Fibroblast of skin of right biceps (primary cell): Measurements from ENCODE around the gene CHN2.
"Not testable (repeated sequence)": the region's sequence is repeated elsewhere in the genome, so short reads cannot be mapped to it uniquely, and the experiment has no call there.

ENCODE experiments used
- DNase-seq: peaks from one replicate; pipeline ENCODE4 v3.0.0-alpha.2; 2013

The CHN2 gene

GRCh38 chr7:29190349-29191045, 4.1 kb upstream of the CHN2 start:
- DNase-seq: no peak

GRCh38 chr7:29192323-29192722, 2.3 kb upstream of the CHN2 start:
- no peak for DNase-seq

DNA sequence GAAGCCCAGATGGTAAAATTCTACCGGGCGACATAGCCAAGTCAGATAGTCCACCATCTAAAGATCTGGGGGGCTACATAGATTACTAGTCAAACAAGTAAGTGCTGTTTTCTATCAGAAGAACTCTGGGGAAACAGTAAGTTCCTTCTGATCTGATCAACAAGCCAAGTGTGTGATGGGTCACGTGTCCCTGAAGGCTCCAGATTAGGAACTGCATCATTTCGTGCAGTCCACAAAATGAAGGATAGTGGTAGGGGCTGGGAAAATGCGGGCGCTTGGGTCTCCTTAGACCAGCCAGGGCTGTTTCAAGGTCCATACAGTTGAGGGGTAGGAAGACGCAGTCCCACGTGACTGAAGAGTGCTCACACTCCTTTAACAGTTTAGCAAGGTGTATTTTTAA, 1.8 kb upstream of the CHN2 start:
- DNase-seq: no peak

GRCh38 chr7:29193316-29194205, 1.0 kb upstream of the CHN2 start:
- DNase-seq: no peak

- DNase-seq: no peak
These were observed 375 bp upstream of the CHN2 start for GRCh38 chr7:29194206-29194593.

- DNase-seq: no peak
These were observed 1.6 kb downstream of the CHN2 start for GRCh38 chr7:29196191-29196590.

GRCh38 chr7:29196971-29197595, 2.5 kb downstream of the CHN2 start:
- no peak for DNase-seq

DNA sequence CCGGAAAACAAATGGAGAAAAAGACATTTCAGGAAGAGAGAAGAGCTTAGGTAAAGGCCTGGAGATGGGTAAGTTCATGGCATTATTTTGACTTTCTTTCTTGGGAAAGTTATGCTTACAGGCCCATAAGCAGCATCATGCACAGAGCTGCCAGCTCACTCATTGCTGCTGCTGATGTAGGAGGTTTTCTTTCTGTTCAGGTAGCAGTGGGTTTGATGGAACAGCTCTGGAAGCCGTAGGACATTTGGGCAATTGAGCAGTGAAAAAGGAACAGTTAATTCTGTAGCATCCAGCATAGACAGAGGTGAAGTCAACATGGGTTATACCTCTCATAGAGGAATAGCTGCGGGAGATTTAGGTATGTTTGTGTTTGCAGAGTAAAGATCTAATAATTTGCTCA, 3.3 kb downstream of the CHN2 start:
- no peak for DNase-seq

DNA sequence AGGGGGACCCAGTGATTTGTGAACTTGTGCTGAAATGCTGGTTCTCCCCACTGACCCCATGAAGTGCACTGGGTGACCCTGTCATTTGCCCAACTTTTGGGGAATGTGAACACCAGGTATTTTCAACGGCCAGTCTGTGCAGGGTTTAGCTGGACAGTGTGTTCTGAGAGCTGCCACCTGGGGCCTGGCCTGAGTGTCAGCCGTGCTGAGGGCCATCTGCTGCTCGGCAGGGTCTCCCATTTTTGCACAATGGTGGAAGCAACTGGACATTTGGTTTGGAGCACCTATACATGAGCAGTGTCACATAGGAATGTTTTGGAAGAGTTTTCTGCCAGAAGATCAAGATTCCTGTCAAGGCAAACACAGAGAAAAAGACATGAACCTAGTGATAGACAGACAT, 5.2 kb downstream of the CHN2 start:
- no peak for DNase-seq

GRCh38 chr7:29202651-29203069, 8.1 kb downstream of the CHN2 start:
- no peak for DNase-seq

- DNase-seq: no peak
These were observed 10.1 kb downstream of the CHN2 start for GRCh38 chr7:29204491-29205272.

DNA sequence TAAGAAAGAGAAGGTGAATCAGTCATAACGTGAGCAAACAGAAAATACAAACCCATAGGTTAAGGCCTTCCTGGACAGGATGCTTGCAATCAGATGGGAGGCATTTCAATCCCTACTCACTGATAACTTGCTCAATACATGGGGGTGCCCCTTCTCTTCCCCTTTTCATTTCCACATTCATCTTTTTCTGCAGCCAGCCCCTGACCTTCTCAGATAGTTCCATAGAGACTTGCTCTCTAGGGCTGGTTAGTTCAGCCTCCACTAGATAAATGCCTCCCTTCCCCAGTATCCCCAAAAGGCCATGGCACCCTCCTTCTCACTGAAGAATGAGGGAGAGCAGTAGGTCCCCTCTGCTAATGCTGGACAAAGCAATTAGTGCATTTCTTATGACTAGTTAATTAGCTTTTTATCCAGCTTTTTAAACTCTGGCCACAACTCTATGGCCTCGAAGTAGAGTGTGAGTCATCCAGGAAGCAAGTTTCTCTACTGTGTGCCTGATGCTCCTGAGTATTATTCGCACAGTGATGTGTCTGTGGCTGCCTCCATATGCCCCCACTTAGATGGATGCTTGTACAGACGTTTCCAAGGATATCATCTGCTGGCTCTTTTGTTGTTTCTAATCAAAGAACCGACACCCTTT, 12.7 kb downstream of the CHN2 start:
- DNase-seq: peak; percentile 14

- DNase-seq: no peak
These were observed 14.1 kb downstream of the CHN2 start for GRCh38 chr7:29208410-29209250.

DNA sequence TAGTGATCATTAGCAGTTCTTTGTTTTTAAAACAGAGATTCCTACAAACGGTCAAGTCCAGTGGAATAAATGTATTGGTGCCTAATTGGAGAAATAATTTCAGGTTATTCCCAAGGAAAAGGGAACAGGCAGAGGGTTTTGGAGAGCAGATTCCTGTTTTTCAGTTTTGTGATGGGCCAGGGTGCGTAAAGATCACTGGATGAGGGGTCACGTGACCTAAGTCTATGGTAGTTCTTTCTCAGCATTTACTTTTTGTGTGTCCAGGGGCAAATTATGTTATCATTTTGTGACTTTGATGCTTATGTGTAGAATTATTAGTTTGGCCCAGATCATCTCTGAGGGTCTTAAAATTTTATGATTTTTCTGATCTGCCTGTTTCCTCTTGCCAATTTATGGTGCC, 15.2 kb downstream of the CHN2 start:
- no peak for DNase-seq

- not testable (repeated sequence) for DNase-seq
These were observed 18.2 kb downstream of the CHN2 start for GRCh38 chr7:29212736-29213135.

DNA sequence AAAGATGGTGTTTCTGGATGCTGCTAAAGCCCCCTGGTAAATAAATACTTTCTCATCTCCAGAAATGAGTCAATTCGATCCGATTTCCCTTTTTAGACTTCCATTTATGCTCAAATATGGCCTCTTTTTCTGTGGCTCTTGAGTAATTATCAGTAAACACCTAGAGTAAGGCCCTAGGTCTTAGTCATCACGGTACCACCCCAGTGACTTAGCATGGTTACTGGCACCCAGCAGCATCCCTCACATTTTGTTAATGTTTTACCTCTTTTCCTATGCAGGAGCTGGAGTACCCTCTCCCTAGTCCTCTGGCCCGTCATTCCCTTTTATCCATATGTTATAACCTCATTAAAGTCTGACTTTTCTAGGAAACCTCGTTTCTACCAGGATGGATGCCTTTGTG, 19.5 kb downstream of the CHN2 start:
- DNase-seq: no peak

DNA sequence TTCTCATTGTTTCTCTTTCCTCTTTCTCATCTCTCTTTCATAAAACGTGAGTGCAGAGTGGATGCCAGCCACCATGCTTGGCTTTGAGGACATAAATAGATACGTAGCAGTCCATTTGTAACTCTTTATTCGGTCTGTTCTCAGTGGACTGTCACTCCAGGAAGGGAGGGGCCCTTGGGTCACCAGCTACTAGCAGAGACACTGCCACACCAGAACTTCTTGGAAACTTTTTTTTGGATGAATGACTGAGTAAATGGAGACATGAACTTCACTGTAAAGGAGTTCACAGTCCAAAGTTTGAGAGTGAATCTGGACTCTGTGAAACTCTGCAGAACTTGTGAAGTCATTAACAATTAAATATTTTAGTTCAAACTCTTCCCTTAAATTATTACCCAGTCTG, 20.2 kb downstream of the CHN2 start:
- no peak for DNase-seq

DNA sequence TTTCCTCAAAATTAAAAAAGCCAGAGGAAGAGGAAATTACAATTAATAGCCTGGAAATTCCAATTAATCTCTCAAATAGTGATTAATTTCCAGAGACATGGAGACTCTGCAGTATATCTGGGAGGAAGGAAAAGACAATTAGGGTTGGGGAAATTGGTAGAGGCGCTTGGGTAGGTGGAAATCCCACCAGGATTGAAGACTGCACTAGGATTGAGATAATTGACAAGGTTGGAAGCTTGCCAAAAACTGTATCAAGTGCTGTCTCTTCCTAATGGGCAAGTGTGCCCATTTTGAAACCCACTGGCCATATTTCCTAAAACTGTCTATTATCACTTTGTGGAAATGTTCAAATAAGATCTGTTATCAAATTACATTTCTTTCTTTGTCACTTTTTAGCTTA, 21.6 kb downstream of the CHN2 start:
- DNase-seq: no peak

- DNase-seq: no peak
These were observed 22.5 kb downstream of the CHN2 start for GRCh38 chr7:29217113-29217512.

DNA sequence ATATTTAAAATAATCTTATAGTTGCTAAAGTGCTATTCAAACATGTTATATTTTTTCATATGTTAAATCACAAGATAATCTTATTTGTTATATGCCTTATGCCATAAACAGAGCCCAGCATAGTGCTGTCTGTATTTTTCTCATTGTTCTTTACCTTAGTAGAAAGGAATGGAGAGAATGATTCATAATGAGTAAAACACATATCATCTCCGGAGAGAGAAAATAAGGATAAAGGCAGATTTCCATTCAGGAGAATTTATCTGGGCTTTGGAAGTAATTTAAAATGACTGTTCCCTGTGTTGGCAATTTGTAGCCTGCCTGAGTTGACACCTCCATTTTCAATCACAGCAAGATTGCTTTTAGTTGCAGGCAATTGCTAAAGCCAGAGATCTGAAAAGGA, 30.2 kb downstream of the CHN2 start:
- no peak for DNase-seq

DNA sequence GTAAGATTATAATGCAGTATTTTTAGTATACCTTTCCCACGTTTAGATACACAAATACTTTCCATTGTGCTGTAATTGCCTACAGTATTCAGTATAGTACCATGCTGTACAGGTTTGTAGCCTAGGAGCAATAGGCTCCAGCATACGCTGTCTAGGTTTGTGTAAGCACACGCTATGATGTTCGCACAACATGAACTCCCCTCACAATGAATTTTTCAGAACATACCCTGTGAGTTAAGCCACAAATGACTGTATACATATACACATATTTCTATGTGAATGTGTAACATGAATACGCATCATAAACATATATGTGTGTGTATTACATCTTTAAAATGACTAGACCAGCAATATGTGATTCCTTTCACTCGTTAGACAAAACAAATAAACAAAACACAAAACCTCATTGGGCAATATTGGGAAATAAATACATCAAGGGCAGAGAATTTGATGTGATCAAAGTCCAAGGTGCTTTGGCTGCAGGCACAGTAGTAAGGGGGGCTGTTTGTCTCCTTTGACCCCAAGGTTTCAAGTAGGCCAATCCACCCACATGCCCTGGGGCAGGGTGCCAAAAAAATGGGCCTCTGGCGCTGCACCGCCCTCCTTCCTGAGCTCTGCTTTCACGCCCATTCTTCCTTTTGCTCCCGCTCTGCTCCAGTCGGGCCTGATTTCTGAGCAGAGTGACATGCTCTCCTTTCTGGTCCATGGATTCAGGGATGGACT, 33.9 kb downstream of the CHN2 start:
- DNase-seq: no peak
